Measurements from ENCODE around the gene PID1. TPM values are rescaled to one million over a fixed set of nuclear protein-coding genes. Genes with fewer than 3 reads are reported as not detected.

Gene PID1
- total and polyA plus RNA-seq, 4 donors = 17.0 to 45.7 (median 30.0) TPM

DNA sequence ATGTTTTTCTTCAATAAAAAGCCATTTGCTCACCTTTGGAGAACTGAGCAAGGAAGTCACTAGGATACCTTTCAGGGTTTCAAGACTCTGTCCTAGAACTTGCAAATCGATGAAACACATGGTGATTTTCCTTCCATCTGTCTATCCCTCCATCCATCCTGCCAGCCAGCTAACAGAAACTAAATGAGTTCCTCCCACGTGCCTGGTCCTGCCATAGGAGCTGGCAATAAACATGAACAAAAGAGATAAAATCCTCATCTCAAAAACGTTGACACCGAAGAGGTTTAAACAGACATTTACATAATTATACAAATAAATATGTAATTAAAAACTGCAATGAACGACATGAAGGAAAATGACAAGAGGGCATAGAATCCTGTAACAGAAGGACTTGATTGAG lies 249.0 kb downstream of the PID1 start:
- H3K9me3 ChIP-seq (ENCODE audit: control insufficient read depth in 4 of 4, insufficient read depth in 3 of 4, low read length in 3 of 4) = peaks cover 0 to 3% (median 0%) of the 10 kb centered on the region in 4 donors
- DNase-seq = no peak
- TF ChIP-seq, protein P1, sequence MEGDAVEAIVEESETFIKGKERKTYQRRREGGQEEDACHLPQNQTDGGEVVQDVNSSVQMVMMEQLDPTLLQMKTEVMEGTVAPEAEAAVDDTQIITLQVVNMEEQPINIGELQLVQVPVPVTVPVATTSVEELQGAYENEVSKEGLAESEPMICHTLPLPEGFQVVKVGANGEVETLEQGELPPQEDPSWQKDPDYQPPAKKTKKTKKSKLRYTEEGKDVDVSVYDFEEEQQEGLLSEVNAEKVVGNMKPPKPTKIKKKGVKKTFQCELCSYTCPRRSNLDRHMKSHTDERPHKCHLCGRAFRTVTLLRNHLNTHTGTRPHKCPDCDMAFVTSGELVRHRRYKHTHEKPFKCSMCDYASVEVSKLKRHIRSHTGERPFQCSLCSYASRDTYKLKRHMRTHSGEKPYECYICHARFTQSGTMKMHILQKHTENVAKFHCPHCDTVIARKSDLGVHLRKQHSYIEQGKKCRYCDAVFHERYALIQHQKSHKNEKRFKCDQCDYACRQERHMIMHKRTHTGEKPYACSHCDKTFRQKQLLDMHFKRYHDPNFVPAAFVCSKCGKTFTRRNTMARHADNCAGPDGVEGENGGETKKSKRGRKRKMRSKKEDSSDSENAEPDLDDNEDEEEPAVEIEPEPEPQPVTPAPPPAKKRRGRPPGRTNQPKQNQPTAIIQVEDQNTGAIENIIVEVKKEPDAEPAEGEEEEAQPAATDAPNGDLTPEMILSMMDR (IDR thresholded peaks at IDR 0.05; ENCODE audit: control extremely low read depth, extremely low read depth) = no peak
- H3K4me3 ChIP-seq = no peak overlapping the region
- H3K4me1 ChIP-seq (ENCODE audit: control insufficient read depth in 5 of 5, insufficient read depth in 5 of 5, low read length in 5 of 5) = no peaks in the 10 kb centered on the region
- H3K36me3 ChIP-seq (ENCODE audit: control insufficient read depth in 4 of 4, insufficient read depth in 4 of 4, low read length in 4 of 4) = peaks cover 0 to 6% (median 4%) of the 10 kb centered on the region in 4 donors
- WGBS, 2 donors = 77 to 80% methylated on average over 5 of the region's 5 CpGs
- H3K9ac ChIP-seq (ENCODE audit: insufficient read depth in 1 of 2, low read length in 2 of 2) = no peak overlapping the region
- no peak overlapping the region for H3K27ac ChIP-seq (ENCODE audit: low read depth in 1 of 2, low read length in 1 of 2)
- no peak for ATAC-seq (ENCODE audit: insufficient read depth, low FRiP score)
- H3K27me3 ChIP-seq (ENCODE audit: control insufficient read depth in 3 of 3, insufficient read depth in 3 of 3, low read length in 2 of 3) = no peaks in the 10 kb centered on the region

DNA sequence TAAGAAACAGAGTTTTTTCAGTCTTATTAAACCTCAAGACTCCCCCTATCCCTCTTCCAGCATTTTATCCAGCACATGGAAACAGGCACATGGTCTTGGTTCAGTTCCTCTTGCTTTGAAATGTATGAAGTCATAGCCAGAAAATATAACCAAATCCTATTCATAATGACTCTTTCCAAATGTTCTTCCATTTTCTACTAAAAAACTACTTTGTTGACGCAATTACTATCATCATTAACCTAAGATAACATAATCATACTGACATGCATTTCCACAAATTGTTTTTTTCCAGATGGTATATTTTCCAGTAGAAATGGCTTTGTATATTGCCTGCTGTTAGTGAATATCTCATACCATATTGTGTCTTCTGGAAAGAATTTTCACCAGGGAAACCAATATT lies 261.3 kb downstream of the PID1 start:
- H3K27me3 ChIP-seq (ENCODE audit: control insufficient read depth in 3 of 3, insufficient read depth in 3 of 3, low read length in 2 of 3) = no peaks in the 10 kb centered on the region
- WGBS, 2 donors = 71 to 82% methylated on average over 1 of the region's 1 CpG
- H3K9ac ChIP-seq (ENCODE audit: insufficient read depth in 1 of 2, low read length in 2 of 2) = no peak overlapping the region
- DNase-seq = no peak
- no peaks in the 10 kb centered on the region for H3K4me1 ChIP-seq (ENCODE audit: control insufficient read depth in 5 of 5, insufficient read depth in 5 of 5, low read length in 5 of 5)
- ATAC-seq (ENCODE audit: insufficient read depth, low FRiP score) = no peak
- no peaks in the 10 kb centered on the region for H3K36me3 ChIP-seq (ENCODE audit: control insufficient read depth in 4 of 4, insufficient read depth in 4 of 4, low read length in 4 of 4)
- H3K27ac ChIP-seq (ENCODE audit: low read depth in 1 of 2, low read length in 1 of 2) = no peak overlapping the region
- H3K9me3 ChIP-seq (ENCODE audit: control insufficient read depth in 4 of 4, insufficient read depth in 3 of 4, low read length in 3 of 4) = no peaks in the 10 kb centered on the region
- TF ChIP-seq, protein P1 (IDR thresholded peaks at IDR 0.05; ENCODE audit: control extremely low read depth, extremely low read depth) = no peak
- H3K4me3 ChIP-seq = no peak overlapping the region

DNA sequence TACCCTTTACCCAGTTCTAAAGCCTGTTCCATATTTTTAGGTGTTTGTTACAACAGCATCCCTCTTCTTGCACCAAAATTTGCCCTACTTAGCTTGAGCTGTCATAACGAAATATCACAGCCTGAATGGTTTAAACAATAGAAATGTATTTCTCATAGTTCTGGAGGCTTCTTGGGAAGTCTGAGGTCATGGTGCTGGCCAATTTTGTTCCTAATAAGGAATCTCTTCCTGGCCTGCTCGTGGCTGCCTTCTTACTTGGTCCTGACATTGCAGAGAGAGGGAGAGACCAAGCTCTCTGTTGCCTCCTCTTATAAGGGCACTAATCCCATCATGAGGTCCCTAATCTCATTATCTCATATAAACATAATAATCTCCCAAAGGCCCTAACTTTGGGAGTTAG lies 267.8 kb downstream of the PID1 start:
- no peaks in the 10 kb centered on the region for H3K4me1 ChIP-seq (ENCODE audit: control insufficient read depth in 5 of 5, insufficient read depth in 5 of 5, low read length in 5 of 5)
- 42 to 63% methylated on average over 2 of the region's 2 CpGs for WGBS, 2 donors
- peaks cover 0 to 4% (median 4%) of the 10 kb centered on the region in 4 donors for H3K9me3 ChIP-seq (ENCODE audit: control insufficient read depth in 4 of 4, insufficient read depth in 3 of 4, low read length in 3 of 4)
- H3K27ac ChIP-seq (ENCODE audit: low read depth in 1 of 2, low read length in 1 of 2) = no peak overlapping the region
- peak in 1 of 3 donors; percentile 13 for DNase-seq
- H3K27me3 ChIP-seq (ENCODE audit: control insufficient read depth in 3 of 3, insufficient read depth in 3 of 3, low read length in 2 of 3) = no peaks in the 10 kb centered on the region
- TF ChIP-seq, protein P1 (IDR thresholded peaks at IDR 0.05; ENCODE audit: control extremely low read depth, extremely low read depth) = no peak
- no peak overlapping the region for H3K9ac ChIP-seq (ENCODE audit: insufficient read depth in 1 of 2, low read length in 2 of 2)
- no peaks in the 10 kb centered on the region for H3K36me3 ChIP-seq (ENCODE audit: control insufficient read depth in 4 of 4, insufficient read depth in 4 of 4, low read length in 4 of 4)
- no peak for ATAC-seq (ENCODE audit: insufficient read depth, low FRiP score)
- no peak overlapping the region for H3K4me3 ChIP-seq

DNA sequence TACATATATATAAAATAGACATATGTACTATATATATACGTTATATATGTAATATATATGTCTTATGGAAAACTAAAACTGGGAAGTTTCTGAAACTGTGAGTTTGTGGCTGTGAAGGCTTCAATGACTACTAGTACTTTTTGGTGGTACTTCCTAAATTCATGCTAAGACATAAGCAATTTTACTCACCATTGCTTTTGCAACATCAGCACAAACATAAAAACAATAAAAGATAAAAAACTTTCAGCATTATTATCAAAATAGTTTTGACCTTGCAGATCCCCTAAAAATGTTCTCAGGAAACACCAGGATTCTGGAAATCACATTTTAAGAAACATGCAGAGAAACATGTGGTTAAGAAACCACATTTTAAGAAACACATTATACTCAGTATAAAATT lies 269.9 kb downstream of the PID1 start:
- Histone ChIP-seq H3K27me3 (ENCODE audit: control insufficient read depth in 3 of 3, insufficient read depth in 3 of 3, low read length in 2 of 3) (no peaks in the 10 kb centered on the region), H3K4me3 (no peak overlapping the region), H3K36me3 (ENCODE audit: control insufficient read depth in 4 of 4, insufficient read depth in 4 of 4, low read length in 4 of 4) (no peaks in the 10 kb centered on the region), H3K9me3 (ENCODE audit: control insufficient read depth in 4 of 4, insufficient read depth in 3 of 4, low read length in 3 of 4) (peaks cover 0 to 4% (median 4%) of the 10 kb centered on the region in 4 donors), H3K4me1 (ENCODE audit: control insufficient read depth in 5 of 5, insufficient read depth in 5 of 5, low read length in 5 of 5) (no peaks in the 10 kb centered on the region), H3K9ac (ENCODE audit: insufficient read depth in 1 of 2, low read length in 2 of 2) (no peak overlapping the region), H3K27ac (ENCODE audit: low read depth in 1 of 2, low read length in 1 of 2) (no peak overlapping the region)
- TF ChIP-seq, protein P1 (IDR thresholded peaks at IDR 0.05; ENCODE audit: control extremely low read depth, extremely low read depth) = no peak
- no peak for ATAC-seq (ENCODE audit: insufficient read depth, low FRiP score)
- no peak for DNase-seq
- WGBS, 2 donors = 68 to 74% methylated on average over 1 of the region's 1 CpG
